Muscle of arm (tissue), 14 donors: Measurements from ENCODE around the gene MIEF2. TPM values are rescaled to one million over a fixed set of nuclear protein-coding genes. Genes with fewer than 3 reads are reported as not detected.
"Not testable (repeated sequence)": the region's sequence is repeated elsewhere in the genome, so short reads cannot be mapped to it uniquely, and the experiment has no call there.

ENCODE experiments used
- DNase-seq: peaks from one replicate; pipeline ENCODE4 v3.0.0-alpha.2; 2013
- long read RNA-seq, 11 donors: transcript quantifications; one replicate each; lab custom pipeline, GENCODE V29; 2026
- polyA plus RNA-seq, 12 donors: library from polyadenylated mRNA; unstranded; fragments of 120-200 nt; gene quantifications; one replicate each; pipeline ENCODE4 v1.2.1, GENCODE V29; 2013; ENCODE audit not compliant: insufficient read length in 12 of 12

MIEF2 gene
- polyA plus RNA-seq: 10 to 100 TPM in 8 of 12 donors, 1 to 10 TPM in 3, not detected in 1; 8.2 to 14.5 (median 10.7) TPM
- long read RNA-seq, donor 1, transcript MIEF2-201 (4 exons, 3,364 nt): major isoform, 5 of 5 reads
- long read RNA-seq, donor 1, partial matches to known transcripts: 0 of 5 reads
- long read RNA-seq, donor 1, other reads (novel, unspliced or antisense): 0 of 5 reads
- long read RNA-seq, donor 2, partial matches to known transcripts: 0 of 6 reads
- long read RNA-seq, donor 2, other reads (novel, unspliced or antisense): 0 of 6 reads
- long read RNA-seq, donor 3, partial matches to known transcripts: 0 of 4 reads
- long read RNA-seq, donor 3, other reads (novel, unspliced or antisense): 0 of 4 reads
- long read RNA-seq, donor 4, partial matches to known transcripts: 0 of 1 reads
- long read RNA-seq, donor 4, other reads (novel, unspliced or antisense): 0 of 1 reads
- long read RNA-seq, donor 5, transcript MIEF2-201 (4 exons, 3,364 nt): major isoform, 14 of 15 reads
- long read RNA-seq, donor 5, partial matches to known transcripts: 0 of 15 reads
- long read RNA-seq, donor 5, other reads (novel, unspliced or antisense): 0 of 15 reads
- long read RNA-seq, donor 6, partial matches to known transcripts: 0 of 2 reads
- long read RNA-seq, donor 6, other reads (novel, unspliced or antisense): 0 of 2 reads
- long read RNA-seq, donor 7, partial matches to known transcripts: 0 of 5 reads
- long read RNA-seq, donor 7, other reads (novel, unspliced or antisense): 0 of 5 reads
- long read RNA-seq, donor 8, transcript MIEF2-201 (4 exons, 3,364 nt): major isoform, 10 of 10 reads
- long read RNA-seq, donor 8, partial matches to known transcripts: 0 of 10 reads
- long read RNA-seq, donor 8, other reads (novel, unspliced or antisense): 0 of 10 reads
- long read RNA-seq, donor 9, partial matches to known transcripts: 6 of 8 reads
- long read RNA-seq, donor 9, other reads (novel, unspliced or antisense): 0 of 8 reads
- long read RNA-seq, donor 10, partial matches to known transcripts: 0 of 7 reads
- long read RNA-seq, donor 10, other reads (novel, unspliced or antisense): 0 of 7 reads
- long read RNA-seq, donor 11, partial matches to known transcripts: 0 of 3 reads
- long read RNA-seq, donor 11, other reads (novel, unspliced or antisense): 0 of 3 reads

DNA sequence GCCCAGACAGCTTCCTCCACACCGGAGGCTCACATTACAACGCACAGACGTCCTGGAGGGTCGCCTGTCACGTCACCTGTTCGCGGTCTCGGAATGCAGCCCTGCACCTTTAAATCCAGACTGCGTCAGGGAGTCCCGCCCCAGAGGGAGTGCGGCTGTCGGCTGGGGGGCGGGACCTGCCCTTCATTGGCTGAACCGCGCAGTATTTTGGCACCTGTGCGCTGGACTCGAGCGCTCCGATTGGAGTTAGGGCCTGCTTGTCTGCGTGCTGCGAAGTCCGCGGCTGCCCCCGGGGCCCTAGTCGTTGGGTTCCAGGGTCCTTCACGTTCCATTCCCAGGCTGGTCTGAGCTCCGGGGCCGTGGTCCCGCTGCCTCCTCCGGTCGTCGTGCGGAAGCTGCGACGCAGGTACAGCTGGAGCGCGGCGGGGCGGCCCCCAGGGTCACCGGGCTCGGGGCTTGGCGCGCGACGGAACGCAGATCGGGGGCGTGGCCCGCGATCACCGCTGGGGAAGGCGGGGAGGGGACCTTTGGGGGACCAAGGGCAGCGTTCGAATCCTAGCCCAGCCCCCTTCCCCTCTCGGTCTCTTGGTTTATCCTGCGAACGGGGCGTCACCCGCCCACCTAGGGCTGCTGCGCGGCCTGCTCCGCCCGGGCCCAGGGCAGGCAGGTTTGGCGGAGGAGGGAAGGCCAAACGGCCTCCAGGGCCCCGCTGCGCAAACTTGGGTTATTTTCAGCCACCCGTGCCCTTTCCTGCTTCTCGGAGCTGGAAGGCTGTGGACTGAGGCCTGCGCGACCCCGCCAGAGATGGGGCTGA lies at the start of gene MIEF2:
Gene MIEF2, plus strand, starts transcription at position 331 of the 814 bp plus-strand sequence. CDS start 2,059 bp downstream, outside the sequence.
- peak; percentile 95 for DNase-seq

- DNase-seq: no peak
Observed at GRCh38 chr17:18213666-18214270, 46.7 kb upstream of the MIEF2 start.

GRCh38 chr17:18216906-18217305 lies 43.6 kb upstream of the MIEF2 start:
- DNase-seq: not testable (repeated sequence)

DNA sequence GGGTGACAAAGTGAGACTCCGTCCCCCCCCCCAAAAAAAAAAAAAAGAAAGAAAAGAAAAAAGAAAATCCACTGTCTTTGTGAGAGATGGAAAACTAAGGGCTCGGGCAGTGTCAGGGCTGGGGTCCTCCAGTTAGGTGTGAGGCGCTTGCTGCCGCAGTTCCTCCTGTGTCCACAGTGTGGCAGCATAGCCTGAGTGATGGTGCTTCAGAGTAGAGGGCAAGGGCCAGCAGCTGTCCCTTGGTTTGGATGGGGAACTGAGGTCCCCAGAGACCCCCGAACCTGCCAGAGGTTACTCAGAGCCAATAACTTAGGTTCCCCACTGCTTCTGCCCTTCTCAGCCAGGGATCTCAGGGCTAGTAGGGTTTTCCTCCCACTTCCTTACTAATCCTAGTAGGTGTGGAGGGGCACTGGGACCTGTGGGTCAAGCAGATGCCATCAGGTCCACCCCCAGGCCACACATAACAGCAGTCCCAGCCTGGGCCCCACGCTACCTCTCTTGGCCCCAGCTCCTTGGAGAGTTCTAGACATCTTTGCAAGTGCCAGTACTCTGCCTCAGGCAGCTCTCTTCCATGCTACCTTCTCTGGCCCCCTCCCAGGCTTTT lies 42.9 kb upstream of the MIEF2 start:
- DNase-seq: peak; percentile 73

DNA sequence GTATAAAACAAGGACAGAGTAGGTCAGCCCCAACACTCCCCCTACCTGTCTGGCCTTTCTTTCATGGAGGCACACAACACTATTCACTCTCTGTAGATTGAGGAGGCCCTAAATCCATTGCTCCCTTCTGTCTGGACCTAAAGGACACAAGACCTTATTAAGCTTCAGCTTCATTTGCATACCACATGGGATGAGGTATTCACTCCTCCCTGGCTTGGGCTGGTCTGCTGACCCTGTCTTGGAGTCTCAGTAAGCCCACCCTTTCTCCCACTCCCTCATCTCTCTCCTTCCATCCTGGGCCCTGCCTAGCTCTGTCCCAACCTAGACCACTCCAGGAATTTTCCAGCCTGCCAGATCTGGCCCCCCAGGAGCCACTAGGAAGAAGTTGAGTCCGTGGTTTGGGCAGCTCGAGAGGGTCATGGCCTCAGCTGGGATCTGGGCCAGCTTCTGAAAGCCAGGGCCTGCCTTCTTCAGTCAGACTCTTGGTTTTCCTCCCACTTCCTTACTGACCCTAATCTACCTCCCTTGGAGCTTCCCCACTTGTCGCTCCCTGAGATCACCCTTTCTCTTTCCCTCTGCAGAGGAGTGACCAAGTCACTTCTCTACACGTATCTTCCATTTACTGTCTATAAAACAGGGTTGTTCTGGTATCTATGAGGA lies 41.6 kb upstream of the MIEF2 start:
- DNase-seq: no peak

- DNase-seq: no peak
Observed at GRCh38 chr17:18224053-18224386, 36.4 kb upstream of the MIEF2 start.

DNA sequence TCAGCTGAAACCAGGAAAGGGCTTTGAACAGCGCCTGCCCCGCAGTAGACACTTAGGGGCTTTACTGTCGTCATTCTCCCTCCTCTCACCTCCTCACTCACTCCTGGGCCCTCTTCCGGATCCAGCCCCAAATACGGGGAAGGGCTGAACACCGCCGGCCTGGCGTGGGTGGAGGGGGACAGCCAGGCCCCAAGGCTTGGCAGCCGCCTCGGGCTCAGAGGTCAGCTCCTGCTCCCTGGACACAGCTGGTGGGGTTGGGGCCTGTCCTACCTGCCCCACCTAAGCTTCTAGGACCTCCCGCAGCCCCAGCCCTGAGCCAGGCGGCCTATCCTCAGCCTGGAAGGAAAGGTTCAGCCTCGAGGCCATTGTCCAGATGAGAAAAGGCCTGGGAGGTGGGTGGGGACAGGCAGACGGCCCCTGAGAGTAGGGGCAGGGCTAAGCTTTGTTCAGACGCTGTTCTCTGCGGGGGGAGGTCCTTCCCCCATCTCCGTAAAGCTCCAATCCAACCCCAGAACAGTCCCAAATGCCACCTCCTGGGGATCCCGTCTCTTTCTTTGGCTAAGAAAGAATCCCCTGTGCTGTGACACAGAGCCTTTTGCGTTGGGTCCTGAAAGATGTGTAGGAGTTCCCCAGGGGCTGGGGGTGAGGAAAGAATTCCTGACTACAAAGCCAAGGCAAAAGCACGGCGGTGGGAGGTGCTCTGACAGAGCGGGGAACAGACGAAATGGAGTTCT lies 35.9 kb upstream of the MIEF2 start:
- peak; percentile 66 for DNase-seq

DNA sequence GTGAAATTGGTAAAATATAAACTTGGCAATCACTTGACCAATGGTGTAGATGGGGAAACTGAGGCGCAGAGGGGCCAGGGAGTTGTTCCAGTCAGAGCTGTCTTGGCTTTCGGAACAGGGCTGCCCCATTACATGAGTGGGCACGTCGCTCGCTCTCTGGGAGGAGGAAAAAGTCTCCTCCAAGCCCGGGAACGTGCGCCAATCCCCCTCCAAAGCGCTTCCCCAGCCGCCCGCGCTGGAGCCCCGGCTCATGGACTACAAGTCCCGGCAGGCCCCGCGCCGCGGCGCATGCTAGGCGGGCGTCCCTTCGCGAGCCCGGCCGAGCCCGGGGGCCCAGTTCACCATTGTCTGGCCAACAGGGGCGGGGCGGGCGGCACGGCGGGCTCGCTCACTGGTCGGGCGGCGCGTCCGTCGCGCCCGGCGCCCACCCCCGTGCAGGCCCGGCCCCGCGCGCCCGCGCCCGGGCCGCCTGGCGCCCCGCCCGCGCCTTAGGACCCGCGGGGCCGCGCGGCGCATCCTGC lies 35.3 kb upstream of the MIEF2 start, which contains the start of gene LLGL1:
Gene LLGL1, plus strand, starts transcription at position 515 of the 521 bp plus-strand sequence. CDS start 48 bp downstream, outside the sequence.
- peak; percentile 95 for DNase-seq

- peak; percentile 35 for DNase-seq
Observed at GRCh38 chr17:18225642-18226283, 34.7 kb upstream of the MIEF2 start.

- no peak for DNase-seq
Observed at GRCh38 chr17:18226284-18226945, 34.0 kb upstream of the MIEF2 start.

DNA sequence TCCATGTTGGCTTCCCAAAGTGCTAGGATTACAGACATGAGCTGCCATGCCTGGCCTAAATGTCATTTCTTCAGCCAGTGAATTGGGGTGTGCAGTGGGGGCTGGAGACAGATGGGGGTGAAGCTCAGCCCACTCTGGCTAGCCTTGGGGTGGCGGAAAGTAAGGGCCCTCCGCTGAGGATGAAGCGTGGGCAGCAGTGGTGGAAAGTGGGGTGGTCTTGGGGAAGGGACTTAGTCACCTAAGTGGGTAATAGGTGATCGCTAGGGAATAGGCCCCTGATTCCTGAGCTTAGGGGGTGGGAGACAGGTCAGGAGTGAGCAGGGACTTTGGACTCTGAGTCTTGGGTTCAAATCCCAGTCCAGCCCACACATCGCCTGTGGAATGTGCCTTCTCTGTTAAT lies 32.8 kb upstream of the MIEF2 start:
- DNase-seq: no peak

- DNase-seq: no peak
Observed at GRCh38 chr17:18228176-18228682, 32.2 kb upstream of the MIEF2 start.

DNA sequence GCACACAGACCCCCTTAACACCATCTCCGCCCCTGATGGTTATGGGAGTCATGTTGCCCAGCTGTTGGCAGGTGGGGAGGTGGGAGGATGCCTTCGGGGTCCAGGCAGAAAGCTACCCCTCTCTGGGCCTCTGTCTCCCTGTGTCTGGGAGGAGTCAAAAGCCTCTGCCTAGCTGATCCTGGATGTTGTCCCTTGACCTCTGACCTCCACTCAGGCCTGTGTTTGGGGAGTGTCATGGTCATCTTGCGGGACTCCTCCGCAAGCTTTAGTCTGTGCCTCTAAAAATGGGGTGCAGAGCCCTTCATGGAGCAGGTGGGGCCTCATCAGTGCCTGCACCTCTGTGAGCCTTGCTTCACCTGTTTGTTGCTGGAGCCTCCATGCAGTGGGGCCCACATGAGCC lies 31.2 kb upstream of the MIEF2 start:
- no peak for DNase-seq

- no peak for DNase-seq
Observed at GRCh38 chr17:18229771-18230170, 30.7 kb upstream of the MIEF2 start.

GRCh38 chr17:18230288-18231141 lies 29.9 kb upstream of the MIEF2 start:
- no peak for DNase-seq

GRCh38 chr17:18231164-18231563 lies 29.3 kb upstream of the MIEF2 start:
- no peak for DNase-seq
